B cell (primary cell): ENCODE results near the gene SNRNP48.

Experiments used
- EZH2 ChIP-seq: IDR thresholded peaks from 2 replicates; pipeline ENCODE4 v1.6.1; 2012; ENCODE audit warnings: borderline replicate concordance, low read depth, mild to moderate bottlenecking, moderate library complexity, low read length; ENCODE audit not compliant: insufficient read depth, poor library complexity, severe bottlenecking
- TF ChIP-seq, protein P1 (sequence below): fragments of 200-600 bp; IDR thresholded peaks from one replicate; pipeline ENCODE4 v1.8.0; 2022; ENCODE audit warnings: antibody characterized with exemption, mild to moderate bottlenecking

DNA sequence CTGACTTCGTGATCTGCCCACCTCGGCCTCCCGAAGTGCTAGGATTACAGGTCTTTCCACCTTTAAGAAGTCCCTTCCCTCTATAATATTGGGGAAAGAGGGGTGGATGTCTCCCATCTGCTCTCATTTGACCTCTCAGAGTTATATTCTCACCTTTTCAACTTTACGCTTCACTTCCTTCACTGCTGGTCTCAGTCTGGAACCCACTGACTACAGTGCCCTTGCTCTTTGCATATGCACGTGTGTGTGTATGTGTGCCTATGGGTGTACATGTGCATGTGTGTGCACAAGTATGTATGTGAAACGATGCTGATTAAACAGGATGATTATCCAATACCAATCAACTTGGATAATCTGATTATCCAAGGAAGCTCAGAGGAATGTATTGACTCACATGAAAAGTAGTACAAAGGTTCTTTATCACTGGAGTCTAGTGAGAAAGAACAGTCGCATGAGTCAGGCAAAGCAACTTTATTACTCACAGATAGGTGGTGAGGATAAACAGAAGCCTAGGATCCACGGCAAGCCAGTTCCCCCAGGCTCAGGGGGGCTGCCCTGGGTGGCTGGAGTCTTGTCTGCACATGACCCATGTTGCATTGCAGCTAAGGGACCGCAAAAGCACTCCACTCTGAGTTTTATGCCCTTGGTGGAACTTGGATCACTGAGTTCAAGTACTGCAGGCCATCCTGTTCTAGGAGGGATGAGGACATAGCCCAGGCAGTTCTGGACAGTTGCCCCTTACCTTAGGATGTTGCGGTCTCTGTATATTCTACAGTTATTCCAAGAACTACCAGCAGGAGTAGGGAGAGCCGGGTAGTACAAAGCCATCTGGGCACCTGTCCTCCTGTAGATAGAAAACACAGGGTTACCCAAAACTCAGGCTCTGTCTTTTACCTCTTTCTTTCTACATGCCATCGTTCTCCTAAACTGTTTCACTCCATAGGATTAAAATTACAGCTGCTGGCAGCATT lies 50.9 kb downstream of the SNRNP48 start:
- TF ChIP-seq, protein P1, sequence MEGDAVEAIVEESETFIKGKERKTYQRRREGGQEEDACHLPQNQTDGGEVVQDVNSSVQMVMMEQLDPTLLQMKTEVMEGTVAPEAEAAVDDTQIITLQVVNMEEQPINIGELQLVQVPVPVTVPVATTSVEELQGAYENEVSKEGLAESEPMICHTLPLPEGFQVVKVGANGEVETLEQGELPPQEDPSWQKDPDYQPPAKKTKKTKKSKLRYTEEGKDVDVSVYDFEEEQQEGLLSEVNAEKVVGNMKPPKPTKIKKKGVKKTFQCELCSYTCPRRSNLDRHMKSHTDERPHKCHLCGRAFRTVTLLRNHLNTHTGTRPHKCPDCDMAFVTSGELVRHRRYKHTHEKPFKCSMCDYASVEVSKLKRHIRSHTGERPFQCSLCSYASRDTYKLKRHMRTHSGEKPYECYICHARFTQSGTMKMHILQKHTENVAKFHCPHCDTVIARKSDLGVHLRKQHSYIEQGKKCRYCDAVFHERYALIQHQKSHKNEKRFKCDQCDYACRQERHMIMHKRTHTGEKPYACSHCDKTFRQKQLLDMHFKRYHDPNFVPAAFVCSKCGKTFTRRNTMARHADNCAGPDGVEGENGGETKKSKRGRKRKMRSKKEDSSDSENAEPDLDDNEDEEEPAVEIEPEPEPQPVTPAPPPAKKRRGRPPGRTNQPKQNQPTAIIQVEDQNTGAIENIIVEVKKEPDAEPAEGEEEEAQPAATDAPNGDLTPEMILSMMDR, result no peak
- TF ChIP-seq EZH2, result no peak
